ENCODE measurements around the gene CARD11.

The CARD11 gene

GRCh38 chr7:2970307-2970664 is 73.4 kb downstream of the CARD11 start:
- in situ Hi-C loops (cut with MboI; ENCODE audit: low pct_unique_long_range_greater_than_20kb, low sequenced_read_pairs, unreplicated experiment), result no loop called here
- no peak for TF ChIP-seq CTCF (IDR thresholded peaks at IDR 0.05; ENCODE audit: extremely low read depth, insufficient read depth, missing control alignments)

GRCh38 chr7:2969398-2970306 is 74.0 kb downstream of the CARD11 start:
- TF ChIP-seq CTCF (IDR thresholded peaks at IDR 0.05; ENCODE audit: extremely low read depth, insufficient read depth, missing control alignments), result no peak
- in situ Hi-C loops (cut with MboI; ENCODE audit: low pct_unique_long_range_greater_than_20kb, low sequenced_read_pairs, unreplicated experiment), result no loop called here
- DNase-seq (ENCODE audit: low spot score), result no peak

More at GRCh38 chr7:2970307-2970664, 73.4 kb downstream of the CARD11 start:
- no peak for DNase-seq (ENCODE audit: low spot score)

- no peak for TF ChIP-seq CTCF (IDR thresholded peaks at IDR 0.05; ENCODE audit: extremely low read depth, insufficient read depth, missing control alignments)
- in situ Hi-C loops (cut with MboI; ENCODE audit: low pct_unique_long_range_greater_than_20kb, low sequenced_read_pairs, unreplicated experiment), result no loop called here
- DNase-seq (ENCODE audit: low spot score), result no peak
These were observed 74.9 kb downstream of the CARD11 start for GRCh38 chr7:2968616-2969397.

- no peak for TF ChIP-seq CTCF (IDR thresholded peaks at IDR 0.05; ENCODE audit: extremely low read depth, insufficient read depth, missing control alignments)
- no peak for DNase-seq (ENCODE audit: low spot score)
- in situ Hi-C loops (cut with MboI; ENCODE audit: low pct_unique_long_range_greater_than_20kb, low sequenced_read_pairs, unreplicated experiment), result no loop called here
These were observed 75.5 kb downstream of the CARD11 start for GRCh38 chr7:2968176-2968575.

- in situ Hi-C loops (cut with MboI; ENCODE audit: low pct_unique_long_range_greater_than_20kb, low sequenced_read_pairs, unreplicated experiment), result no loop called here
- no peak for DNase-seq (ENCODE audit: low spot score)
- TF ChIP-seq CTCF (IDR thresholded peaks at IDR 0.05; ENCODE audit: extremely low read depth, insufficient read depth, missing control alignments), result no peak
These were observed 76.0 kb downstream of the CARD11 start for GRCh38 chr7:2967705-2968104.

- in situ Hi-C loops (cut with MboI; ENCODE audit: low pct_unique_long_range_greater_than_20kb, low sequenced_read_pairs, unreplicated experiment), result no loop called here
- DNase-seq (ENCODE audit: low spot score), result no peak
- TF ChIP-seq CTCF (IDR thresholded peaks at IDR 0.05; ENCODE audit: extremely low read depth, insufficient read depth, missing control alignments), result no peak
These were observed 76.4 kb downstream of the CARD11 start for GRCh38 chr7:2967253-2967652.

All from GM13977 (cell line).